OCI-LY3 (cell line): Measurements from ENCODE around the gene LRRC7.

Source experiments
- CTCF ChIP-seq: fragments of 200-600, 300-600 bp; sonication (generic); IDR thresholded peaks from 2 replicates; pipeline ENCODE4 v1.5.1; 2014; ENCODE audit warnings: antibody characterized with exemption, low read length, low read depth
- EZH2phosphoT487 ChIP-seq: fragments of 200-600 bp; shearing (Covaris generic); IDR thresholded peaks from 2 replicates; pipeline ENCODE4 v1.6.1; 2018; ENCODE audit warnings: antibody characterized with exemption, mixed run types, low read depth

GRCh38 chr1:69673321-69673720, 105.6 kb downstream of the LRRC7 start:
- TF ChIP-seq CTCF, result no peak
- TF ChIP-seq EZH2phosphoT487, result no peak
